ENCODE measurements around the gene CTSE.

- TF ChIP-seq CEBPB (IDR thresholded peaks at IDR 0.05) (no peak), TAF1 (IDR thresholded peaks at IDR 0.05; ENCODE audit: low read depth) (no peak), RAD21 (IDR thresholded peaks at IDR 0.05; ENCODE audit: low read depth) (no peak), EGR1 (IDR thresholded peaks at IDR 0.05) (no peak), FOXM1 (IDR thresholded peaks at IDR 0.05; ENCODE audit: borderline replicate concordance, low read depth) (no peak), YY1 (IDR thresholded peaks at IDR 0.05; ENCODE audit: low read depth) (no peak), REST (IDR thresholded peaks at IDR 0.05; ENCODE audit: low read depth) (no peak), CREB1 (IDR thresholded peaks at IDR 0.05; ENCODE audit: low read depth) (no peak)
Observed at GRCh38 chr1:206014601-206015000, 9.1 kb downstream of the CTSE start.

All from Ishikawa (cell line).